DND-41 (cell line): ENCODE data around the gene DEF6.

Experiments used
- EZH2 ChIP-seq: IDR thresholded peaks from 3 replicates; pipeline ENCODE4 v1.6.1; 2012; ENCODE audit warnings: borderline replicate concordance, low read depth, mild to moderate bottlenecking, moderate library complexity, low read length, inconsistent platforms; ENCODE audit not compliant: severe bottlenecking
- TF ChIP-seq, protein P1 (sequence below): IDR thresholded peaks from 2 replicates; pipeline ENCODE4 v1.5.1; 2012; ENCODE audit warnings: borderline replicate concordance, low read length, moderate library complexity, mild to moderate bottlenecking; ENCODE audit not compliant: poor library complexity, severe bottlenecking; ENCODE audit errors: extremely low read depth

DNA sequence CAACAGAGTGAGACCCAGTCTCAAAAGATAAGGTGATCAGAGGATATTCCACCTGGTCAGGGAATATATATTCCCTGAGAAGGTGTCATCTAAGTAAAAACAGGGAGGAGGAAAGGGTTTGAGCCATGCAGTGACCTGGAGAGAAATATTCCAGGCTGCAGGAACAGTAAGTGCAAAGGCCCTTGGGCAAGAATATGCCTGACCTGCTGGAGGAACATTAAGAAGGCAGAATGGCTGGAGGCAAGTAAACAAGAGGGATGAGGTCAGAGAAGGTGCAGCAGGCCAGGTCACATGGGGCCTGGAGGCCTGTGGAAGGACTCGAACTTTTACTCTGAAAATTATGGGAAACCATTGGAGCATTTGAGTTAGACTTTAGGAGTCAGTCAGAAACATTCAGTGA lies 6.7 kb downstream of the DEF6 start:
- TF ChIP-seq, protein P1, sequence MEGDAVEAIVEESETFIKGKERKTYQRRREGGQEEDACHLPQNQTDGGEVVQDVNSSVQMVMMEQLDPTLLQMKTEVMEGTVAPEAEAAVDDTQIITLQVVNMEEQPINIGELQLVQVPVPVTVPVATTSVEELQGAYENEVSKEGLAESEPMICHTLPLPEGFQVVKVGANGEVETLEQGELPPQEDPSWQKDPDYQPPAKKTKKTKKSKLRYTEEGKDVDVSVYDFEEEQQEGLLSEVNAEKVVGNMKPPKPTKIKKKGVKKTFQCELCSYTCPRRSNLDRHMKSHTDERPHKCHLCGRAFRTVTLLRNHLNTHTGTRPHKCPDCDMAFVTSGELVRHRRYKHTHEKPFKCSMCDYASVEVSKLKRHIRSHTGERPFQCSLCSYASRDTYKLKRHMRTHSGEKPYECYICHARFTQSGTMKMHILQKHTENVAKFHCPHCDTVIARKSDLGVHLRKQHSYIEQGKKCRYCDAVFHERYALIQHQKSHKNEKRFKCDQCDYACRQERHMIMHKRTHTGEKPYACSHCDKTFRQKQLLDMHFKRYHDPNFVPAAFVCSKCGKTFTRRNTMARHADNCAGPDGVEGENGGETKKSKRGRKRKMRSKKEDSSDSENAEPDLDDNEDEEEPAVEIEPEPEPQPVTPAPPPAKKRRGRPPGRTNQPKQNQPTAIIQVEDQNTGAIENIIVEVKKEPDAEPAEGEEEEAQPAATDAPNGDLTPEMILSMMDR: no peak
- TF ChIP-seq EZH2: no peak
